ENCODE results near the gene PIEZO1. TPM values are rescaled to one million over a fixed set of nuclear protein-coding genes. Genes with fewer than 3 reads are reported as not detected.

The PIEZO1 gene
- total and polyA plus RNA-seq, 2 donors (not counting 3 experiments of a cell fraction or from before 2014, with no cell fraction given), result 298 to 322 TPM

- no peaks in the 10 kb centered on the region for H3K9me1 ChIP-seq (replicated peaks; ENCODE audit: control insufficient read depth, extremely low read depth, insufficient read depth, low read length)
- H3K4me3 ChIP-seq (replicated peaks in 1 of 3; ENCODE audit: insufficient read depth in 1 of 3, low read depth in 1 of 3, low read length in 3 of 3), result no peak overlapping the region
- H3K27me3 ChIP-seq (ENCODE audit: control insufficient read depth in 2 of 2, insufficient read depth in 2 of 2, low read length in 2 of 2), result no peaks in the 10 kb centered on the region
- CTCF ChIA-PET, result interaction anchor here (0.5 to 7.3 kb wide), 51 partner anchors 9 to 526 kb away, joined by 3 to 165 read pairs (median 8); partner anchors contain the start of genes APRT, CDH15, CDT1 and CTU2
- H3K9me3 ChIP-seq (replicated peaks; ENCODE audit: control insufficient read depth, insufficient read depth, low read length), result no peaks in the 10 kb centered on the region
- H3K4me2 ChIP-seq (ENCODE audit: insufficient read depth, low read length), result no peak overlapping the region
- POLR2A ChIA-PET, result interaction anchor here (0.7 to 1.2 kb wide), 2 partner anchors 47 to 69 kb away, joined by 3 to 6 read pairs; partner anchors contain the start of gene PIEZO1
- H3K27ac ChIP-seq (ENCODE audit: insufficient read depth, low read depth, low read length), result no peak overlapping the region
- dilution Hi-C loops (cut with MboI; ENCODE audit: extremely low pct_ligation_motif_present, low sequenced_read_pairs), result no loop called here
- no peaks in the 10 kb centered on the region for H3K4me1 ChIP-seq (ENCODE audit: control insufficient read depth, extremely low read depth, insufficient read depth, low read length)
- H3K36me3 ChIP-seq (ENCODE audit: control insufficient read depth in 2 of 2, extremely low read depth in 1 of 2, insufficient read depth in 2 of 2, low read length in 2 of 2), result peaks cover 2 to 61% of the 10 kb centered on the region in 2 experiments
- TSS peak; percentile 32 for BruUV-seq (replicated peaks)
- DNase-seq (ENCODE audit: low read depth, low spot score) (peak; percentile 50), FAIRE-seq (peak; percentile 90)
- H4K20me1 ChIP-seq (replicated peaks; ENCODE audit: control insufficient read depth, extremely low read depth, insufficient read depth, low read length), result no peaks in the 10 kb centered on the region
- intact Hi-C loops (cut with micrococcal nuclease), result loop anchor here (1.0 kb wide), 3 partner anchors 48 to 120 kb away; partner anchors contain the start of genes CDT1, PIEZO1 and TRAPPC2L
- no peak overlapping the region for H2AFZ ChIP-seq (ENCODE audit: low read depth, low read length)
- peak; percentile 97 to 99 for TF ChIP-seq CTCF (IDR thresholded peaks at IDR 0.05; ENCODE audit: extremely low read depth in 1 of 2, insufficient read depth in 1 of 2, low read depth in 1 of 2, low read length in 2 of 2)
- no peak for TF ChIP-seq POLR2A (IDR thresholded peaks at IDR 0.05; ENCODE audit: low read depth, low read length)
- TF ChIP-seq POLR2AphosphoS5 (IDR thresholded peaks at IDR 0.05; ENCODE audit: insufficient read depth, low read depth, low read length), result peak; percentile 62
- no peak for TF ChIP-seq EZH2 (IDR thresholded peaks at IDR 0.05; ENCODE audit: borderline replicate concordance, low read depth, low read length, severe bottlenecking)
- no peak for TF ChIP-seq GATA2 (IDR thresholded peaks at IDR 0.05; ENCODE audit: insufficient read depth, insufficient read length, low read depth, low read length)
- TF ChIP-seq MYC (IDR thresholded peaks at IDR 0.05; ENCODE audit: low read depth, low read length), result peak; percentile 94
- peak; percentile 80 for TF ChIP-seq MAX (IDR thresholded peaks at IDR 0.05; ENCODE audit: insufficient read depth, insufficient read length)
- no peak for TF ChIP-seq FOS (IDR thresholded peaks at IDR 0.05; ENCODE audit: borderline replicate concordance, insufficient read depth, low read length)
- no peak for TF ChIP-seq JUN (IDR thresholded peaks at IDR 0.05; ENCODE audit: borderline replicate concordance, insufficient read depth, insufficient read length, low read depth)
- H3K9ac ChIP-seq (replicated peaks; ENCODE audit: extremely low read depth, insufficient read depth, low read length), result no peak overlapping the region
- H3K79me2 ChIP-seq (ENCODE audit: control insufficient read depth, insufficient read depth, low read length), result no peaks in the 10 kb centered on the region
Measured at GRCh38 chr16:88737298-88738150, 47.5 kb downstream of the PIEZO1 start.
